Stimulated activated CD8-positive, alpha-beta memory T cell treated with anti-CD3 and anti-CD28 coated beads, Interleukin-4, amount 100 ng/mL, for 24 hours (primary cell): ENCODE data around the gene SMPX.

Experiments used
- DNase-seq: peaks from one replicate; pipeline ENCODE4 v3.0.0-alpha.2; 2020; ENCODE audit warnings: low read depth

SMPX gene

GRCh38 chrX:21656587-21657317, 101.2 kb downstream of the SMPX start:
- no peak for DNase-seq
